GM12878 (cell line): ENCODE data around the gene ABCC2.

Experiments
- REST ChIP-seq: IDR thresholded peaks from 2 replicates; pipeline ENCODE4 v1.6.1; 2012; ENCODE audit warnings: mild to moderate bottlenecking, low read depth, low read length
- SMC3 ChIP-seq: IDR thresholded peaks from 2 replicates; pipeline ENCODE4 v1.6.1; 2011; ENCODE audit warnings: low read length, improper control_type of control experiment, borderline replicate concordance

- TF ChIP-seq REST (no peak), SMC3 (no peak)
These were observed 50.0 kb downstream of the ABCC2 start for GRCh38 chr10:99832439-99832838.
